Gastroesophageal sphincter (tissue), 3 donors: ENCODE measurements around the gene DMD.

Experiments
- CTCF ChIP-seq, 4 experiments: fragments of 200-600 bp in 2 of 4; fragments of 450-650 bp in 2 of 4; sonication (generic) in 1 of 4; IDR thresholded peaks; one replicate each; pipeline ENCODE4 v1.5.1; 2017 to 2019; ENCODE audit warnings: antibody characterized with exemption in 4 of 4, mild to moderate bottlenecking in 2 of 4, moderate library complexity in 2 of 4
- EP300 ChIP-seq: sonication (generic); formaldehyde crosslinking; IDR thresholded peaks from one replicate; pipeline ENCODE4 v1.6.1; 2017; ENCODE audit warnings: antibody characterized with exemption, mild to moderate bottlenecking
- POLR2A ChIP-seq, 2 donors: fragments of 450-650 bp; IDR thresholded peaks; one replicate each; pipeline ENCODE4 v1.6.1; 2017; ENCODE audit warnings: antibody characterized with exemption in 2 of 2, mild to moderate bottlenecking in 2 of 2, moderate library complexity in 1 of 2
- POLR2AphosphoS5 ChIP-seq: sonication (generic); formaldehyde crosslinking; IDR thresholded peaks from one replicate; pipeline ENCODE4 v1.6.1; 2017; ENCODE audit warnings: antibody characterized with exemption

- no peak for TF ChIP-seq POLR2A (IDR thresholded peaks at IDR 0.05)
- no peak for TF ChIP-seq POLR2AphosphoS5
- TF ChIP-seq EP300 = no peak
- TF ChIP-seq CTCF (IDR thresholded peaks at IDR 0.05) = no peak
Observed at GRCh38 chrX:33171041-33171440, 40.3 kb downstream of the DMD start.
